OCI-M1 (cell line): ENCODE measurements around the gene ZBED5.

Experiments
- DNase-seq: peaks from one replicate; lab custom pipeline; 2025; lab: John Stamatoyannopoulos, UW

The ZBED5 gene

GRCh38 chr11:10878408-10879214 is 20.8 kb upstream of the ZBED5 start:
- DNase-seq: peak; percentile 94

DNA sequence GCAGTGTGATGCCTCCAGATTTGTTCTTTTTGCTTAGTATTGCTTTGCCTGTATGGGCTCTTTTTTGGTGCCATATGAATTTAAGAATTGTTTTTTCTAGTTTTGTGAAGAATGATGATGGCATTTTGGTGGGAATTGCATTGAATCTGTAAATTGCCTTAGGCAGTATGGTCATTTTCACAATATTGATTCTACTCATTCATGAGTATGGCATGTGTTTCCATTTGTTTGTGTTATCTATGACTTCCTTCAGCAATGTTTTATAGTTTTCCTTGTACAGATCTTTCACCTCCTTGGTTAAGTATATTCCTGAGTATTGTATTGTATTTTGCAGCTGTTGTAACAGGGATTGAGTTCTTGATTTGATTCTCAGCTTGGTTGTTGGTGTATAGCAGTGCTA is 18.3 kb upstream of the ZBED5 start:
- DNase-seq: no peak

- no peak for DNase-seq
Observed at GRCh38 chr11:10875430-10876021, 17.7 kb upstream of the ZBED5 start.

DNA sequence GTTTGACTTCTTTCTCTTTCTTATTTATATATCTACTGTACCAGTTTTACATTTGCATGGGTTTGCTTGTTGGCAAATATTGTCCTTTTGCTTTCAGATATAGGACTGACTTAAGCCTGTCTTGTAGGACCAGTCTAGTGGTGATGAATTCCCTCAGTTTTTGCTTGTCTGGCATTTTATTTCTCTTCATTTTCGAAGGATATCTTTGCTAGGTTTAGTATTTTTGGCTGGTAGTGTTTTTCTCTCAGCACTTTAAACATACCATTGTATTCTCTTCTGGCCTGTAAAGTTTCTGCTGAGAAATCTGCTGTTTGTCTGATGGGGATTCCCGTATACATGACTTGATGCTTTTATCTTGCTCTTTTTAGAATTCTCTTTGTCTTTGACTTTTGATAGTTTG is 14.2 kb upstream of the ZBED5 start:
- no peak for DNase-seq

GRCh38 chr11:10868352-10868751 is 10.5 kb upstream of the ZBED5 start:
- no peak for DNase-seq

DNA sequence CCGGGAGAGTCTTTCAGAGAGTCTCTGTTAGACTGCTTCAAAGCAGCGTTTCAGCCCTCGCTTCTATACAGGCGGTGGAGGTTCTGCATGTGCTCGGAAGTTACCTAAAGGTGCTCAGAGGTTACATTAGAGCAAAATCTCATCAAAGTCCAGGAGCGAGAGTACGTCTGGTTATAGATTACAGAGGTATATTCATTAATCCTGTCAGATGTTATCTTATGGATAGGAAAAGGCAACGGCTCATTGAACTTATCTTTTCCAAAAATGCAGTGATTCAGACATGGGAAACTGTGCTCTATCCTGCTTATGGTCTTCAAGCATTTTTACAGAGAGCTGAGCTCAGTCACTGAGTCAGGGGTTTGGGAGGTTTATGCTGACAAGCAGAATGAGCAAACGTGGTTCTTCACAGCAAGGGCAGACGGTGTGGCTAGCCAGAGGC is 9.1 kb upstream of the ZBED5 start:
- no peak for DNase-seq

- no peak for DNase-seq
Observed at GRCh38 chr11:10865837-10866270, 8.0 kb upstream of the ZBED5 start.

DNA sequence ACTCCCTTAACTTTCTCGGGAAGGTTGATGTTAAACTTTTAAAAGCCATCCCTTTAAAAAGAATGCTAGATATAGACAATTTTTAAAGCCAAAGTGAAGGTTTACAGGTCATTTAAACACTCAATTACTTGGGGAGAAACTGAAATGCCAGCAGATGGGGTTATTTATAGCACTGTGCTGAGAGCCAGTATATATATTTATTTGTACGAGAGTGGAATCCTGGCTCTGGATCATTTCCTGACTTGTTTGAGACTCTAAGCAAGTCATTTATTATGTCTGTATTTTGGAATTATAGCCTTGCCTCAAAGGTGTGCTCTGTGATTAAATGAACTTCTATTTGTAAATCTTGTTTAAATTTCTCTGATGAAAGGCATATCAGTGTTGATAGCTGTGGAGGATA is 6.8 kb upstream of the ZBED5 start:
- no peak for DNase-seq

DNA sequence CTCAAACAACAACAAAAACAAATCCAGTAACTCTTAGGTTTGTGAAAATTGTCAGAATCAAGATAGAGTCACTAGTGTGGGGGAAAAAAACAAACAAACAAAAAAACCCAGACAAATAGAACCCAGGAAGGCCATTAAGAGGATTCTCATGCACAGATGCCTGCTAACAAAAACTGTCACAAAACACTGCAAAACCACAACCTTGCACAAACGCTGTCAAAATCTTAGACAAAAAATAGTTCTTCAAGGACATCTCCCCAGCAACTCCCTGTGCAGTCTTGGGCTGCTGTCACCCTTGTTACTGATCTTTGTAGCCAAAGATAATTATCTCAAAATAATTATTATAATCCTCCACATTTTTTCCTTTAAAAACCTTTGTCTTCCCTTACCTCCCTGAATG is 4.6 kb upstream of the ZBED5 start:
- DNase-seq: no peak

GRCh38 chr11:10861799-10862198 is 3.9 kb upstream of the ZBED5 start:
- no peak for DNase-seq

- no peak for DNase-seq
Observed at GRCh38 chr11:10861047-10861446, 3.2 kb upstream of the ZBED5 start.

- peak; percentile 81 for DNase-seq
Observed at GRCh38 chr11:10858439-10859325, 829 bp upstream of the ZBED5 start.

DNA sequence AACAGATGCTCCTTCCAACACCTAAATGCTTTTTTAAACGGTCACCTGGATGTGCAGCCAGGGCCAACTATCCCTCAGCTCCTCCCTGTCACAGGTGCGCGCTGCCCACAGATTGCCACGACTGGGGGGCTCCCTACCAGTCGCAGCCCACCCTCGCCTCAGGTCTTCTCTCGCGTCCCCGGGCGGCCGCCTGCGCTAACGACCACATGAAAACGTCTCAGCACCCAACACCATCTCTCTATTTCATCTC is 469 bp downstream of the ZBED5 start:
- no peak for DNase-seq

DNA sequence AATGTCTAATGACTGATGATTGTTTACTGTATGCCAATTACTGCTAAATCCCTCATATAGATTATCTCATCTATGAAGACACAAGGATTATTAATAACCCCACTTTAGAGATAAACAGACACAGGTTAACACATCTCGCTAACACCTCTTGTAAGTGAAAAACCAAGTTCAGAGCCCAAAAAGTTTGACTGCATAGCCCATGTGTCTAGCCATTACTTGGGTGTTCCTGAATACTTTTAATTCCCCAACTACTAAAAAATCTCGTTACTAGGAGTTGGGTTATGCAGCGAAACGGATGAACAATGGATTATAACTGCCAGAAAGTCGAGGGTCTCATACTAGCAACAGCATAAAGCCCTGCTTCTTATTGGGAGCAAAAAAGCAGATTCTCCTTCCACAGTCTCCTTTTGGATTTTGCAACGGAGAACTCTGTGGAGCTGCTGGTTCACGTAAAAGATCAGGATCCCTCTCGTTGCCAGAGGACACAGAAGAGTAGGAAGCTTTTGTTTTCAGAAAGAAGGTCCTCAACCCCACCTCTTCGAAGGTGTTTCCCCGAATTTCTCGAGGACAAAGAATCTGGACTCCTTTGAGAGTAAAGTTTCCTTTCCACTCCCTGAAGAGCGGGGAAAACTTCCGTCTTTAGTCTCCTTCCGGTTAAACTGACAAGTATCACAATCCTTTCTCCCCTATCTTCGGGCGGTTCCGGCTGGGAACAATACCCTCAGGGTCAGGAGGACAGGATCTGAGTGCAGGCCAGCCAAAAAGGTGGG is 979 bp downstream of the ZBED5 start:
- DNase-seq: peak; percentile 72

GRCh38 chr11:10855295-10855694 is 2.6 kb downstream of the ZBED5 start:
- DNase-seq: no peak

- no peak for DNase-seq
Observed at GRCh38 chr11:10847960-10848860, 9.6 kb downstream of the ZBED5 start.

GRCh38 chr11:10846660-10847059 is 11.2 kb downstream of the ZBED5 start:
- DNase-seq: no peak

DNA sequence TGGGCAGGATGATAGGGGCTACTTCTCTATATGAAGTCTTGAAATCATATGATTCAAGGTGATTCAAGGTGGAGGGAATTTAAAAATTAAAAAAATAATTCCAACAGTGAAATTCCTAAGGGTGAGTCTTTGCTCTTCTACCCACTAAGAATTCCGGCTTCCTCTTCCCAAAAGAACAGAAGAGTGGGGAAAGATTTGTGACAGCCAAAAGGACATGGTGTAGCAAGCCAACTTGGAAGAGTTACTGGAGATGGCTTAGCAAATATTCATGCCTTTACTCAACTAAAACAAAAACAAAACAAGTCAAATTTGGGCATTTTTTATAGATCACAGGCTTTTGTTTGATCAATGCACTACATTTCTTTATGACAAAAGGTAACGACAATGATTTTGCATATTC is 12.3 kb downstream of the ZBED5 start:
- no peak for DNase-seq

DNA sequence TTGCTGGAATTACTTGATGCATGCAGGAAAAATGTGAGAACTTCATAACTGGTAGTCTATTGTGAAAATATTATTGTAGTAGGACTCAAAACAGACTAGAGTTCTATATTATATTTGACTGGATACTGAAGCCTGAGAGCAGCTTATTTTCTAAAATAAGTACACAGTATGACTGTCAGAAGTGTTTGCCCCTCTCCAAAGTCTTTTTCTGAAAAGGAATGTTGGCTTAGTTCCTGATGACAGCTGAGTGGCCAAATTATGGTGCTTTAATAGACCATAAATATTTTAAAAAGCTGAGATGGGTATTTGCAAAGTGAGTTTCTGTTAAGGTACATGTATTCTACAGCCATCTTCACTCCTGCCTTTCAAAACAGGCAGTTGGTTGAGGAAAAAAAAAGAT is 13.1 kb downstream of the ZBED5 start:
- no peak for DNase-seq

DNA sequence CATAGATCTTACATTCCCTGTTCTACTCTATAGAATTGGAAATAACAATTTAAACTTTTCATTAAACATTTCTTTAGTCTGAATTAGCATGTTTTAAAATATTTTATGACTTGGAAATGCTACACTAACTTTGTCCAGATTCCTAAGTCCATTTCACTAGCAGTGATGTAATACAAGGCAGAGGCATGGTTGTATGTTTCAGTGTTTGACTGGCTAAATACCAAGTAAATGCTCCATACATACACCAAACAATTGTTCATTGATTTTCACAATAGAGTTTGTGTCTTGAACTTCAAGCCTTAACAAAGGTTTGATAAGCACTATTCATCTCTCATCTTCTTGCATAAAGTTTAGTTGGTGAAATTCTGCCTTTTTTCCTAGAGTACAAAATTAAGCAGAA is 13.5 kb downstream of the ZBED5 start:
- DNase-seq: no peak

DNA sequence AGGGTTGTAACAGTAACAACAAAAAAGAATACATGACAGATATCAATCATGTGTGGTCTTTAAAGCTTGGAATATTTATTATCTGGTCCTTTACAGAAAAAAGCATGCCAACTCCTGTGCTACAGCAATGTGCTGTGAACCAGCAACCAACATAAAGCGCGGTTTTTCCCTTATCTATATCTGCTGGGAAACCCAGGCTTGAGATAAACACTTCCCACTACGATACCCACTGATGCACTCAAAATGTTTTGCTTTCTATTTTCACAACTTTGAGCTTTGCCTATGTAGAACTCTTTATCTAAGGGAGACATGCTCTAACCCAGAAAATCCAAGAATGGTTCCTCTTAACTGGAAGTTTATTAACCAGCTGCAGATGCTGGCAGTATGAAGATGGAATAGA is 19.0 kb downstream of the ZBED5 start:
- DNase-seq: peak; percentile 81
